ENCODE results near the gene PLCH1. TPM values are rescaled to one million over a fixed set of nuclear protein-coding genes. Genes with fewer than 3 reads are reported as not detected.

The PLCH1 gene
- total RNA-seq, 2 experiments from 2014 or later, result 0.06 TPM; not detected in 1

- no peaks in the 10 kb centered on the region for H3K9me2 ChIP-seq (ENCODE audit: insufficient read depth, low read length)
- no peaks in the 10 kb centered on the region for H3K9me3 ChIP-seq (ENCODE audit: low read length)
- no peaks in the 10 kb centered on the region for H3K79me2 ChIP-seq (ENCODE audit: insufficient read depth, low read depth, low read length)
- intact Hi-C loops (cut with micrococcal nuclease; ENCODE audit: unreplicated experiment), result no loop called here
- no peaks in the 10 kb centered on the region for H3K36me3 ChIP-seq (ENCODE audit: insufficient read depth, low read length)
- ChIA-PET CTCF (ENCODE audit: unreplicated experiment) (no interaction called here), POLR2A (interaction anchor here (1.6 kb wide), 1 partner anchor 11 kb away, joined by 5 read pairs; no protein-coding TSS in a partner anchor)
- TF ChIP-seq, protein P1, sequence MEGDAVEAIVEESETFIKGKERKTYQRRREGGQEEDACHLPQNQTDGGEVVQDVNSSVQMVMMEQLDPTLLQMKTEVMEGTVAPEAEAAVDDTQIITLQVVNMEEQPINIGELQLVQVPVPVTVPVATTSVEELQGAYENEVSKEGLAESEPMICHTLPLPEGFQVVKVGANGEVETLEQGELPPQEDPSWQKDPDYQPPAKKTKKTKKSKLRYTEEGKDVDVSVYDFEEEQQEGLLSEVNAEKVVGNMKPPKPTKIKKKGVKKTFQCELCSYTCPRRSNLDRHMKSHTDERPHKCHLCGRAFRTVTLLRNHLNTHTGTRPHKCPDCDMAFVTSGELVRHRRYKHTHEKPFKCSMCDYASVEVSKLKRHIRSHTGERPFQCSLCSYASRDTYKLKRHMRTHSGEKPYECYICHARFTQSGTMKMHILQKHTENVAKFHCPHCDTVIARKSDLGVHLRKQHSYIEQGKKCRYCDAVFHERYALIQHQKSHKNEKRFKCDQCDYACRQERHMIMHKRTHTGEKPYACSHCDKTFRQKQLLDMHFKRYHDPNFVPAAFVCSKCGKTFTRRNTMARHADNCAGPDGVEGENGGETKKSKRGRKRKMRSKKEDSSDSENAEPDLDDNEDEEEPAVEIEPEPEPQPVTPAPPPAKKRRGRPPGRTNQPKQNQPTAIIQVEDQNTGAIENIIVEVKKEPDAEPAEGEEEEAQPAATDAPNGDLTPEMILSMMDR (conservative IDR thresholded peaks at IDR 0.05; ENCODE audit: low read length), result no peak
- TF ChIP-seq EZH2phosphoT487 (IDR thresholded peaks at IDR 0.05; ENCODE audit: borderline replicate concordance, low read depth, low read length), result no peak
- H3K27ac ChIP-seq (ENCODE audit: low read depth, low read length, poor library complexity, severe bottlenecking), result no peak overlapping the region
- no peaks in the 10 kb centered on the region for H4K20me1 ChIP-seq (ENCODE audit: insufficient read depth, low read length)
- no peak for DNase-seq (ENCODE audit: low spot score)
- no TSS peak for BruUV-seq (replicated peaks)
- no peak overlapping the region for H3K4me3 ChIP-seq (ENCODE audit: low read depth, low read length, poor library complexity, severe bottlenecking)
- H2AFZ ChIP-seq (ENCODE audit: low read length), result no peak overlapping the region
- no peak overlapping the region for H3K4me2 ChIP-seq (ENCODE audit: low read length)
- no peaks in the 10 kb centered on the region for H3K4me1 ChIP-seq (ENCODE audit: insufficient read depth, low read length, poor library complexity, severe bottlenecking)
Observed at GRCh38 chr3:155394240-155394639, 350.6 kb downstream of the PLCH1 start.

GRCh38 chr3:155393316-155393715, 351.6 kb downstream of the PLCH1 start:
- BruUV-seq (replicated peaks), result no TSS peak
- Histone ChIP-seq H3K36me3 (ENCODE audit: insufficient read depth, low read length) (no peaks in the 10 kb centered on the region), H3K4me3 (ENCODE audit: low read depth, low read length, poor library complexity, severe bottlenecking) (no peak overlapping the region), H3K79me2 (ENCODE audit: insufficient read depth, low read depth, low read length) (no peaks in the 10 kb centered on the region), H2AFZ (ENCODE audit: low read length) (no peak overlapping the region), H3K4me2 (ENCODE audit: low read length) (no peak overlapping the region), H3K9me3 (ENCODE audit: low read length) (no peaks in the 10 kb centered on the region), H4K20me1 (ENCODE audit: insufficient read depth, low read length) (no peaks in the 10 kb centered on the region), H3K9me2 (ENCODE audit: insufficient read depth, low read length) (no peaks in the 10 kb centered on the region), H3K27ac (ENCODE audit: low read depth, low read length, poor library complexity, severe bottlenecking) (no peak overlapping the region), H3K4me1 (ENCODE audit: insufficient read depth, low read length, poor library complexity, severe bottlenecking) (no peaks in the 10 kb centered on the region)
- TF ChIP-seq EZH2phosphoT487 (IDR thresholded peaks at IDR 0.05; ENCODE audit: borderline replicate concordance, low read depth, low read length), result no peak
- TF ChIP-seq, protein P1 (conservative IDR thresholded peaks at IDR 0.05; ENCODE audit: low read length), result no peak
- ChIA-PET POLR2A (interaction anchor here (0.6 to 1.6 kb wide), 2 partner anchors 10 to 36 kb away, joined by 4 to 5 read pairs; no protein-coding TSS in a partner anchor), CTCF (ENCODE audit: unreplicated experiment) (no interaction called here)
- intact Hi-C loops (cut with micrococcal nuclease; ENCODE audit: unreplicated experiment), result no loop called here
- DNase-seq (ENCODE audit: low spot score), result no peak

GRCh38 chr3:155392138-155392537, 352.7 kb downstream of the PLCH1 start:
- Histone ChIP-seq H3K4me3 (ENCODE audit: low read depth, low read length, poor library complexity, severe bottlenecking) (no peak overlapping the region), H3K4me1 (ENCODE audit: insufficient read depth, low read length, poor library complexity, severe bottlenecking) (no peaks in the 10 kb centered on the region), H3K4me2 (ENCODE audit: low read length) (no peak overlapping the region), H3K9me3 (ENCODE audit: low read length) (no peaks in the 10 kb centered on the region), H3K9me2 (ENCODE audit: insufficient read depth, low read length) (no peaks in the 10 kb centered on the region), H2AFZ (ENCODE audit: low read length) (no peak overlapping the region), H3K27ac (ENCODE audit: low read depth, low read length, poor library complexity, severe bottlenecking) (no peak overlapping the region), H3K36me3 (ENCODE audit: insufficient read depth, low read length) (no peaks in the 10 kb centered on the region), H4K20me1 (ENCODE audit: insufficient read depth, low read length) (no peaks in the 10 kb centered on the region), H3K79me2 (ENCODE audit: insufficient read depth, low read depth, low read length) (no peaks in the 10 kb centered on the region)
- ChIA-PET POLR2A (interaction anchor here (0.7 kb wide), 1 partner anchor 848 kb away, joined by 3 read pairs; no protein-coding TSS in a partner anchor), CTCF (ENCODE audit: unreplicated experiment) (no interaction called here)
- intact Hi-C loops (cut with micrococcal nuclease; ENCODE audit: unreplicated experiment), result no loop called here
- BruUV-seq (replicated peaks), result no TSS peak
- DNase-seq (ENCODE audit: low spot score), result no peak
- TF ChIP-seq, protein P1 (conservative IDR thresholded peaks at IDR 0.05; ENCODE audit: low read length), result no peak
- no peak for TF ChIP-seq EZH2phosphoT487 (IDR thresholded peaks at IDR 0.05; ENCODE audit: borderline replicate concordance, low read depth, low read length)

All from OCI-LY7 (cell line).